HepG2 (cell line): Measurements from ENCODE around the gene SLC35F3.

Source experiments
- ATF4 ChIP-seq, 2 experiments: fragments of 450-650 bp in 1 of 2; sonication (generic) in 1 of 2; formaldehyde crosslinking; IDR thresholded peaks; 2 replicates each; pipeline versions ENCODE4 v1.5.0 to v1.8.0; 2020 to 2022; ENCODE audit warnings: mild to moderate bottlenecking in 1 of 2, missing genetic modification reagents in 1 of 2
- CHD4 ChIP-seq: fragments of 200-600 bp; sonication (generic); IDR thresholded peaks from 2 replicates; pipeline ENCODE4 v1.7.0; 2017; ENCODE audit warnings: mild to moderate bottlenecking, low read length, borderline replicate concordance
- FOSL2 ChIP-seq: sonication (generic); formaldehyde crosslinking; IDR thresholded peaks from 2 replicates; pipeline ENCODE4 v1.4.0; 2020; ENCODE audit warnings: missing genetic modification reagents
- PHF20 ChIP-seq: sonication (generic); formaldehyde crosslinking; IDR thresholded peaks from 2 replicates; pipeline ENCODE4 v1.5.0; 2020; ENCODE audit warnings: mild to moderate bottlenecking, missing genetic modification reagents
- POLR2A ChIP-seq, 2 experiments: IDR thresholded peaks; 2 replicates each; pipeline ENCODE4 v1.6.1; 2011; ENCODE audit warnings: low read depth in 2 of 2, low read length in 2 of 2, mild to moderate bottlenecking in 1 of 2, moderate library complexity in 1 of 2; ENCODE audit not compliant: insufficient read depth in 1 of 2
- RELA ChIP-seq: sonication (generic); formaldehyde crosslinking; IDR thresholded peaks from 2 replicates; pipeline ENCODE4 v1.4.0; 2020; ENCODE audit warnings: missing genetic modification reagents
- SIN3B ChIP-seq: fragments of 150-350 bp; IDR thresholded peaks from 2 replicates; pipeline ENCODE4 v1.6.1; 2014; ENCODE audit warnings: low read length
- YY1 ChIP-seq: IDR thresholded peaks from 2 replicates; pipeline ENCODE4 v1.6.1; 2011; ENCODE audit warnings: low read length, low read depth, moderate library complexity, mild to moderate bottlenecking; ENCODE audit not compliant: insufficient read depth, insufficient replicate concordance
- ZNF281 ChIP-seq: sonication (generic); formaldehyde crosslinking; IDR thresholded peaks from 2 replicates; pipeline ENCODE4 v1.4.0; 2020; ENCODE audit warnings: missing genetic modification reagents, borderline replicate concordance
- TF ChIP-seq, protein P1 (sequence below): sonication (generic); formaldehyde crosslinking; IDR thresholded peaks from 2 replicates; pipeline ENCODE4 v1.5.0; 2020; ENCODE audit warnings: mild to moderate bottlenecking, missing genetic modification reagents, moderate library complexity
- TF ChIP-seq, protein P2 (sequence below): sonication (generic); formaldehyde crosslinking; IDR thresholded peaks from 2 replicates; pipeline ENCODE4 v1.5.0; 2020; ENCODE audit warnings: mild to moderate bottlenecking, missing genetic modification reagents
- TF ChIP-seq, protein P3 (sequence below): sonication (generic); formaldehyde crosslinking; IDR thresholded peaks from 2 replicates; pipeline ENCODE4 v1.4.0; 2020; ENCODE audit warnings: low read depth, missing genetic modification reagents

- TF ChIP-seq YY1 (no peak), PHF20 (CRISPR knock-in tag) (no peak), POLR2A (IDR thresholded peaks at IDR 0.05; ENCODE audit: insufficient read depth in 1 of 2, low read depth in 2 of 2, low read length in 2 of 2) (no peak), SIN3B (no peak), ATF4 (CRISPR knock-in tag; IDR thresholded peaks at IDR 0.05) (no peak), ZNF281 (no peak), CHD4 (no peak), FOSL2 (CRISPR knock-in tag) (no peak), RELA (CRISPR knock-in tag) (no peak)
- TF ChIP-seq, protein P1, sequence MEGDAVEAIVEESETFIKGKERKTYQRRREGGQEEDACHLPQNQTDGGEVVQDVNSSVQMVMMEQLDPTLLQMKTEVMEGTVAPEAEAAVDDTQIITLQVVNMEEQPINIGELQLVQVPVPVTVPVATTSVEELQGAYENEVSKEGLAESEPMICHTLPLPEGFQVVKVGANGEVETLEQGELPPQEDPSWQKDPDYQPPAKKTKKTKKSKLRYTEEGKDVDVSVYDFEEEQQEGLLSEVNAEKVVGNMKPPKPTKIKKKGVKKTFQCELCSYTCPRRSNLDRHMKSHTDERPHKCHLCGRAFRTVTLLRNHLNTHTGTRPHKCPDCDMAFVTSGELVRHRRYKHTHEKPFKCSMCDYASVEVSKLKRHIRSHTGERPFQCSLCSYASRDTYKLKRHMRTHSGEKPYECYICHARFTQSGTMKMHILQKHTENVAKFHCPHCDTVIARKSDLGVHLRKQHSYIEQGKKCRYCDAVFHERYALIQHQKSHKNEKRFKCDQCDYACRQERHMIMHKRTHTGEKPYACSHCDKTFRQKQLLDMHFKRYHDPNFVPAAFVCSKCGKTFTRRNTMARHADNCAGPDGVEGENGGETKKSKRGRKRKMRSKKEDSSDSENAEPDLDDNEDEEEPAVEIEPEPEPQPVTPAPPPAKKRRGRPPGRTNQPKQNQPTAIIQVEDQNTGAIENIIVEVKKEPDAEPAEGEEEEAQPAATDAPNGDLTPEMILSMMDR (CRISPR knock-in tag), result no peak
- TF ChIP-seq, protein P2, sequence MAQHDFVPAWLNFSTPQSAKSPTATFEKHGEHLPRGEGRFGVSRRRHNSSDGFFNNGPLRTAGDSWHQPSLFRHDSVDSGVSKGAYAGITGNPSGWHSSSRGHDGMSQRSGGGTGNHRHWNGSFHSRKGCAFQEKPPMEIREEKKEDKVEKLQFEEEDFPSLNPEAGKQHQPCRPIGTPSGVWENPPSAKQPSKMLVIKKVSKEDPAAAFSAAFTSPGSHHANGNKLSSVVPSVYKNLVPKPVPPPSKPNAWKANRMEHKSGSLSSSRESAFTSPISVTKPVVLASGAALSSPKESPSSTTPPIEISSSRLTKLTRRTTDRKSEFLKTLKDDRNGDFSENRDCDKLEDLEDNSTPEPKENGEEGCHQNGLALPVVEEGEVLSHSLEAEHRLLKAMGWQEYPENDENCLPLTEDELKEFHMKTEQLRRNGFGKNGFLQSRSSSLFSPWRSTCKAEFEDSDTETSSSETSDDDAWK, result no peak
- TF ChIP-seq, protein P3, sequence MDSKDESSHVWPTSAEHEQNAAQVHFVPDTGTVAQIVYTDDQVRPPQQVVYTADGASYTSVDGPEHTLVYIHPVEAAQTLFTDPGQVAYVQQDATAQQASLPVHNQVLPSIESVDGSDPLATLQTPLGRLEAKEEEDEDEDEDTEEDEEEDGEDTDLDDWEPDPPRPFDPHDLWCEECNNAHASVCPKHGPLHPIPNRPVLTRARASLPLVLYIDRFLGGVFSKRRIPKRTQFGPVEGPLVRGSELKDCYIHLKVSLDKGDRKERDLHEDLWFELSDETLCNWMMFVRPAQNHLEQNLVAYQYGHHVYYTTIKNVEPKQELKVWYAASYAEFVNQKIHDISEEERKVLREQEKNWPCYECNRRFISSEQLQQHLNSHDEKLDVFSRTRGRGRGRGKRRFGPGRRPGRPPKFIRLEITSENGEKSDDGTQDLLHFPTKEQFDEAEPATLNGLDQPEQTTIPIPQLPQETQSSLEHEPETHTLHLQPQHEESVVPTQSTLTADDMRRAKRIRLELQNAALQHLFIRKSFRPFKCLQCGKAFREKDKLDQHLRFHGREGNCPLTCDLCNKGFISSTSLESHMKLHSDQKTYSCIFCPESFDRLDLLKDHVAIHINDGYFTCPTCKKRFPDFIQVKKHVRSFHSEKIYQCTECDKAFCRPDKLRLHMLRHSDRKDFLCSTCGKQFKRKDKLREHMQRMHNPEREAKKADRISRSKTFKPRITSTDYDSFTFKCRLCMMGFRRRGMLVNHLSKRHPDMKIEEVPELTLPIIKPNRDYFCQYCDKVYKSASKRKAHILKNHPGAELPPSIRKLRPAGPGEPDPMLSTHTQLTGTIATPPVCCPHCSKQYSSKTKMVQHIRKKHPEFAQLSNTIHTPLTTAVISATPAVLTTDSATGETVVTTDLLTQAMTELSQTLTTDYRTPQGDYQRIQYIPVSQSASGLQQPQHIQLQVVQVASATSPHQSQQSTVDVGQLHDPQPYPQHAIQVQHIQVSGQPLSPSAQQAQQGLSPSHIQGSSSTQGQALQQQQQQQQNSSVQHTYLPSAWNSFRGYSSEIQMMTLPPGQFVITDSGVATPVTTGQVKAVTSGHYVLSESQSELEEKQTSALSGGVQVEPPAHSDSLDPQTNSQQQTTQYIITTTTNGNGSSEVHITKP (CRISPR knock-in tag), result no peak
These were observed 34.0 kb downstream of the SLC35F3 start for GRCh38 chr1:233938476-233938875.
